Fibroblast of lung (primary cell): ENCODE results near the gene LRFN2. TPM values are rescaled to one million over a fixed set of nuclear protein-coding genes. Genes with fewer than 3 reads are reported as not detected.

Experiments
- DNase-seq, 2 donors: peaks; one replicate each; pipeline versions ENCODE4 v3.0.0 to v3.0.0-alpha.2; 2010; ENCODE audit warnings: low read depth in 2 of 2
- H2AFZ ChIP-seq: 2 replicates; pipeline ENCODE4 v1.5.1; 2012; ENCODE audit warnings: low read length, control low read depth, inconsistent platforms
- H3K27ac ChIP-seq: 2 replicates; pipeline ENCODE4 v1.5.1; 2011; ENCODE audit warnings: low read length, control low read depth; ENCODE audit not compliant: insufficient read depth
- H3K27me3 ChIP-seq: 2 replicates; pipeline ENCODE4 v1.5.1; 2011; ENCODE audit warnings: mild to moderate bottlenecking, low read length; ENCODE audit not compliant: control insufficient read depth, insufficient read depth
- H3K36me3 ChIP-seq: 2 replicates; pipeline ENCODE4 v1.5.1; 2011; ENCODE audit warnings: low read length; ENCODE audit not compliant: control insufficient read depth, insufficient read depth
- H3K4me1 ChIP-seq: 2 replicates; pipeline ENCODE4 v1.5.1; 2011; ENCODE audit warnings: low read length; ENCODE audit not compliant: control insufficient read depth, insufficient read depth; ENCODE audit errors: extremely low read depth
- H3K4me2 ChIP-seq: 2 replicates; pipeline ENCODE4 v1.5.1; 2011; ENCODE audit warnings: low read length, control low read depth; ENCODE audit not compliant: insufficient read depth; ENCODE audit errors: extremely low read depth
- H3K4me3 ChIP-seq, 4 experiments: fragments of 200-600 bp in 1 of 4; sonication (generic) in 1 of 4; replicated peaks in 1 of 4; 2 replicates each; pipeline ENCODE4 v1.5.1; 2011 to 2016; ENCODE audit warnings: low read length in 4 of 4, low read depth in 3 of 4, mild to moderate bottlenecking in 3 of 4, control low read depth in 2 of 4, inconsistent platforms in 1 of 4, mixed read lengths in 1 of 4; ENCODE audit not compliant: insufficient read depth in 1 of 4; ENCODE audit errors: control extremely low read depth in 1 of 4
- H3K79me2 ChIP-seq: 2 replicates; pipeline ENCODE4 v1.5.1; 2012; ENCODE audit warnings: mild to moderate bottlenecking, low read length, inconsistent platforms; ENCODE audit not compliant: control insufficient read depth, insufficient read depth
- H3K9ac ChIP-seq: 2 replicates; pipeline ENCODE4 v1.5.1; 2011; ENCODE audit warnings: mild to moderate bottlenecking, low read length, control low read depth; ENCODE audit not compliant: insufficient read depth
- H3K9me3 ChIP-seq: 2 replicates; pipeline ENCODE4 v1.5.1; 2012; ENCODE audit warnings: low read depth, low read length; ENCODE audit not compliant: control insufficient read depth, insufficient read depth
- H4K20me1 ChIP-seq: 2 replicates; pipeline ENCODE4 v1.5.1; 2011; ENCODE audit warnings: low read length; ENCODE audit not compliant: control insufficient read depth, insufficient read depth; ENCODE audit errors: extremely low read depth
- EZH2 ChIP-seq: IDR thresholded peaks from 2 replicates; pipeline ENCODE4 v1.5.1; 2012; ENCODE audit warnings: low read length, control low read depth, mild to moderate bottlenecking; ENCODE audit errors: missing control alignments
- polyA plus RNA-seq, 2 donors: library from polyadenylated mRNA; depleted of rRNA in 1 of 2; stranded (reverse) in 1 of 2; unstranded in 1 of 2; fragments of >200 nt; gene quantifications; 2 replicates each; pipeline ENCODE4 v1.2.1, GENCODE V29; 2011 to 2012; ENCODE audit warnings: missing spikeins in 1 of 2
- total RNA-seq: library from RNA; depleted of rRNA; stranded (reverse); fragments of >200 nt; gene quantifications from 2 replicates; pipeline ENCODE4 v1.2.1, GENCODE V29; 2014
- TF ChIP-seq, protein P1 (sequence below), 2 donors: IDR thresholded peaks in 1 of 2; conservative IDR thresholded peaks in 1 of 2; 1 replicate in 1 of 2; 2 replicates in 1 of 2; pipeline ENCODE4 v1.5.1; 2011 to 2012; ENCODE audit warnings: low read length in 2 of 2, control low read depth in 1 of 2, inconsistent platforms in 1 of 2, low read depth in 1 of 2, mild to moderate bottlenecking in 1 of 2

Gene LRFN2
- total and polyA plus RNA-seq, 2 donors (not counting 1 experiment from before 2014, with no cell fraction given): not detected

DNA sequence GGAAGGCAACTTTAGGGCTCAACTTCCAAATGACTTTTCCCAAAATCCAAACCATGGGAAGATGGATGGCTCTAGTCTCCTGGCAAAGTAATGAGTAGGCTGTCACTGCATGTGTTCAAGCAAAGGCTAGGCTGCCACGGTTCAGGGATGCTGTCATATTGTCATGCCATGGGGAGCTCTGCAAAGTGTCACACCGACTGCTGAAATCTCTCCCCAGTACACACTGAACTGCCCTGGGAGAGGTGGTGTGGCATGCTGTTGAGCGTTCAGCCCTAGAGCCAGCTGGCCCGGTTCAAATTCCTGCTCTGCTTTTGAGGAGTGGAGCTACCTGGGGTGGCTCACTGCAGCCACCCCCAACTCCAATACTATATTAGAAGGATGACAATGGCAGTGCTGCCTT is 115.9 kb downstream of the LRFN2 start:
- Histone ChIP-seq H3K9me3 (no peaks in the 10 kb centered on the region), H3K9ac (no peak overlapping the region), H3K27ac (no peak overlapping the region), H3K4me1 (no peaks in the 10 kb centered on the region), H3K4me2 (no peak overlapping the region), H4K20me1 (no peaks in the 10 kb centered on the region), H3K36me3 (no peaks in the 10 kb centered on the region), H3K27me3 (no peaks in the 10 kb centered on the region), H3K79me2 (no peaks in the 10 kb centered on the region), H3K4me3 (no peak overlapping the region), H2AFZ (no peak overlapping the region)
- TF ChIP-seq, protein P1, sequence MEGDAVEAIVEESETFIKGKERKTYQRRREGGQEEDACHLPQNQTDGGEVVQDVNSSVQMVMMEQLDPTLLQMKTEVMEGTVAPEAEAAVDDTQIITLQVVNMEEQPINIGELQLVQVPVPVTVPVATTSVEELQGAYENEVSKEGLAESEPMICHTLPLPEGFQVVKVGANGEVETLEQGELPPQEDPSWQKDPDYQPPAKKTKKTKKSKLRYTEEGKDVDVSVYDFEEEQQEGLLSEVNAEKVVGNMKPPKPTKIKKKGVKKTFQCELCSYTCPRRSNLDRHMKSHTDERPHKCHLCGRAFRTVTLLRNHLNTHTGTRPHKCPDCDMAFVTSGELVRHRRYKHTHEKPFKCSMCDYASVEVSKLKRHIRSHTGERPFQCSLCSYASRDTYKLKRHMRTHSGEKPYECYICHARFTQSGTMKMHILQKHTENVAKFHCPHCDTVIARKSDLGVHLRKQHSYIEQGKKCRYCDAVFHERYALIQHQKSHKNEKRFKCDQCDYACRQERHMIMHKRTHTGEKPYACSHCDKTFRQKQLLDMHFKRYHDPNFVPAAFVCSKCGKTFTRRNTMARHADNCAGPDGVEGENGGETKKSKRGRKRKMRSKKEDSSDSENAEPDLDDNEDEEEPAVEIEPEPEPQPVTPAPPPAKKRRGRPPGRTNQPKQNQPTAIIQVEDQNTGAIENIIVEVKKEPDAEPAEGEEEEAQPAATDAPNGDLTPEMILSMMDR (conservative IDR thresholded peaks at IDR 0.05 in 1 of 2, IDR thresholded peaks at IDR 0.05 in 1 of 2; ENCODE audit: low read depth in 1 of 2, low read length in 2 of 2): no peak
- TF ChIP-seq EZH2: no peak
- DNase-seq: no peak

DNA sequence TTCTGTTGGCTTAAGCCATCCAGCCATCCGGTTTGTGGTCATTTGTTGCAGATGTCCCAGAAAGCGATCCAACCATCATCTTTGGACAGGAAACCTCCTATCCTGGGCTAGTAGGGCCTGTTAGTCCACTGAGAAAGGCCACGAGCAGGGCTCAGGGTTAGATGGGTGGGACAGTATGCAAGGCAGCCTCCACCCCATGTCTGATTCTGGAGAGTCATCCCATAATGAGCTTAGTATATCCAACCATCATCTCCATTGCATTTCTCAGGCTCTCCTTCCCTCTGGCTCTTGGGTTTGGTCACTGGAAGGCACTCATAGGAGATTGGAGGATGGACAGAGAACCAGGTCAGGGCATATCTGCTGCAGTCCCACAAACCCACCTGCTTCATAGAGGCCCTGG is 117.8 kb downstream of the LRFN2 start:
- Histone ChIP-seq H3K4me2 (no peak overlapping the region), H3K36me3 (no peaks in the 10 kb centered on the region), H3K27me3 (no peaks in the 10 kb centered on the region), H3K27ac (no peak overlapping the region), H3K79me2 (no peaks in the 10 kb centered on the region), H3K4me1 (no peaks in the 10 kb centered on the region), H3K9ac (no peak overlapping the region), H3K9me3 (no peaks in the 10 kb centered on the region), H3K4me3 (no peak overlapping the region), H4K20me1 (no peaks in the 10 kb centered on the region), H2AFZ (no peak overlapping the region)
- TF ChIP-seq EZH2: no peak
- TF ChIP-seq, protein P1 (conservative IDR thresholded peaks at IDR 0.05 in 1 of 2, IDR thresholded peaks at IDR 0.05 in 1 of 2; ENCODE audit: low read depth in 1 of 2, low read length in 2 of 2): no peak
- DNase-seq: no peak

DNA sequence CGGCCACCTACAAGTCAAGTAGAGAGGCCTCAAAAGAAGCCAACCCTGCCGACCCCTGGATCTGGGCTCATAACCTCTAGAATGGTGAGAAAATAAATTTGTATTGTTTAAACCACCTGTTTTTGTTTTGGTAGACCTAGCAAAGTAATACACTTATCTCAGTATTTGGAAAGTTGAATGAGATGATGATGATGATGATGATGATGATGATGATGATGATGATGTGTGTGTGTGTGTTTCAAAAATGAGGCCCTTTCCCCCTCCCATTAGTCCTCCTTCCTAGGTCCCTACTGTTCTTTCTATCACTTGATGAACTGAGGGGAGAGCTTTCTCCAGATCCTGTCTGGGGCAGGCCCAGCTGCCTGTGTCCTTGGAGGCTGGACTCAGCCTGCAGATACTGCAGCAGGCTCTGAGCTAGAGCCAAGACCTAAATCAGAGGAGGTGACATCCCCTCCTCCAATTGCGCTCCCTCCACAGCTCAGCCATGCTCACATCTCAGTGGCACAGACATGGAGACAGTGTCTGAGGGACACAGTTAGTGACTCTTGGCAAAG is 120.1 kb downstream of the LRFN2 start:
- H3K9ac ChIP-seq: no peak overlapping the region
- H3K27ac ChIP-seq: no peak overlapping the region
- TF ChIP-seq EZH2: no peak
- TF ChIP-seq, protein P1 (conservative IDR thresholded peaks at IDR 0.05 in 1 of 2, IDR thresholded peaks at IDR 0.05 in 1 of 2; ENCODE audit: low read depth in 1 of 2, low read length in 2 of 2): no peak
- no peaks in the 10 kb centered on the region for H3K4me1 ChIP-seq
- H4K20me1 ChIP-seq: no peaks in the 10 kb centered on the region
- no peaks in the 10 kb centered on the region for H3K36me3 ChIP-seq
- H3K27me3 ChIP-seq: no peaks in the 10 kb centered on the region
- H3K9me3 ChIP-seq: no peaks in the 10 kb centered on the region
- no peak for DNase-seq
- H2AFZ ChIP-seq: no peak overlapping the region
- no peaks in the 10 kb centered on the region for H3K79me2 ChIP-seq
- no peak overlapping the region for H3K4me2 ChIP-seq
- no peak overlapping the region for H3K4me3 ChIP-seq
